WTC11 (cell line): ENCODE data around the gene EDARADD. TPM values are rescaled to one million over a fixed set of nuclear protein-coding genes. Genes with fewer than 3 reads are reported as not detected.
A peak's percentile ranks its signal among the peaks of the same experiment; 100 is the strongest.

Experiments used
- ATAC-seq: fragments of 200-7000 bp; cut with Tn5 transposase; 2 replicates; pipeline ENCODE4 v1.10.0; 2021; ENCODE audit warnings: mild to moderate bottlenecking, moderate library complexity
- CTCF ChIA-PET: fragments of 300-600 bp; sonication (Branson Sonifier 250); formaldehyde crosslinking; loops from one replicate; lab custom pipeline; 2021; ENCODE audit warnings: antibody characterized with exemption; lab: Charles Lee
- POLR2A ChIA-PET: fragments of 350-600 bp; sonication (Branson Sonifier 250); formaldehyde crosslinking; loops from one replicate; lab custom pipeline; 2021; ENCODE audit warnings: antibody characterized with exemption; lab: Charles Lee
- DNase-seq: peaks from one replicate; pipeline ENCODE4 v3.0.0; 2021; ENCODE audit warnings: low spot score
- H3K27ac Mint-ChIP-seq: 2 replicates; pipeline ENCODE4 v1.8.0; 2021; ENCODE audit warnings: mixed read lengths
- H3K27me3 Mint-ChIP-seq: 2 replicates; pipeline ENCODE4 v1.8.0; 2021; ENCODE audit warnings: low read depth, mild to moderate bottlenecking, moderate library complexity, mixed read lengths
- H3K36me3 Mint-ChIP-seq: 2 replicates; pipeline ENCODE4 v1.8.0; 2021; ENCODE audit warnings: mixed read lengths
- H3K4me1 Mint-ChIP-seq: 2 replicates; pipeline ENCODE4 v1.8.0; 2022; ENCODE audit warnings: mixed read lengths
- H3K4me3 Mint-ChIP-seq: 2 replicates; pipeline ENCODE4 v1.8.0; 2021; ENCODE audit warnings: mild to moderate bottlenecking, moderate library complexity, mixed read lengths
- H3K9me3 Mint-ChIP-seq: 2 replicates; pipeline ENCODE4 v1.8.0; 2021; ENCODE audit warnings: mixed read lengths
- EMX1 ChIP-seq: fragments of 250-450 bp; sonication (Bioruptor Pico); IDR thresholded peaks from 2 replicates; pipeline ENCODE4 v1.8.0; 2021; ENCODE audit warnings: mild to moderate bottlenecking
- GTF2I ChIP-seq: fragments of 250-450 bp; sonication (Bioruptor Pico); conservative IDR thresholded peaks from 2 replicates; pipeline ENCODE4 v1.4.0; 2021; ENCODE audit warnings: mild to moderate bottlenecking
- IRF2 ChIP-seq: sonication (generic); formaldehyde crosslinking; IDR thresholded peaks from 2 replicates; pipeline ENCODE4 v1.8.0; 2022; ENCODE audit warnings: low read depth, missing genetic modification reagents, borderline replicate concordance
- MXD4 ChIP-seq: fragments of 250-450 bp; sonication (Bioruptor Pico); IDR thresholded peaks from 2 replicates; pipeline ENCODE4 v1.8.0; 2021; ENCODE audit warnings: mild to moderate bottlenecking, moderate library complexity, borderline replicate concordance
- MYBL2 ChIP-seq: sonication (generic); formaldehyde crosslinking; IDR thresholded peaks from 2 replicates; pipeline ENCODE4 v1.8.1; 2023; ENCODE audit warnings: mild to moderate bottlenecking, moderate library complexity, missing genetic modification reagents
- NR1H2 ChIP-seq: sonication (generic); formaldehyde crosslinking; IDR thresholded peaks from 2 replicates; pipeline ENCODE4 v1.9.0; 2021; ENCODE audit warnings: mild to moderate bottlenecking, moderate library complexity, missing genetic modification reagents
- OVOL2 ChIP-seq: fragments of 250-450 bp; sonication (Bioruptor Pico); IDR thresholded peaks from 2 replicates; pipeline ENCODE4 v1.9.0; 2021; ENCODE audit warnings: mild to moderate bottlenecking, borderline replicate concordance
- PRRX2 ChIP-seq: fragments of 250-450 bp; sonication (Bioruptor Pico); IDR thresholded peaks from 2 replicates; pipeline ENCODE4 v1.8.0; 2021; ENCODE audit warnings: mild to moderate bottlenecking
- TEAD1 ChIP-seq: sonication (generic); formaldehyde crosslinking; IDR thresholded peaks from 2 replicates; pipeline ENCODE4 v1.8.0; 2022; ENCODE audit warnings: mild to moderate bottlenecking, missing genetic modification reagents
- TP53 ChIP-seq: sonication (generic); formaldehyde crosslinking; IDR thresholded peaks from 2 replicates; pipeline ENCODE4 v1.8.1; 2023; ENCODE audit warnings: mild to moderate bottlenecking, missing genetic modification reagents
- ZNF671 ChIP-seq: fragments of 250-450 bp; sonication (Bioruptor Pico); IDR thresholded peaks from 2 replicates; pipeline ENCODE4 v1.8.0; 2021; ENCODE audit warnings: mild to moderate bottlenecking
- total RNA-seq: library from RNA; stranded (reverse); gene quantifications from 3 replicates; pipeline ENCODE4 v1.2.3, GENCODE V29; 2021
- TF ChIP-seq, protein P1 (sequence below): fragments of 250-450 bp; sonication (Bioruptor Pico); IDR thresholded peaks from 2 replicates; pipeline ENCODE4 v1.9.0; 2021; ENCODE audit warnings: mild to moderate bottlenecking
- TF ChIP-seq, protein P2 (sequence below): sonication (generic); formaldehyde crosslinking; IDR thresholded peaks from 2 replicates; pipeline ENCODE4 v1.8.1; 2022; ENCODE audit warnings: low read depth, missing genetic modification reagents, borderline replicate concordance
- TF ChIP-seq, protein P3 (sequence below): sonication (generic); formaldehyde crosslinking; IDR thresholded peaks from 2 replicates; pipeline ENCODE4 v1.8.0; 2023; ENCODE audit warnings: mild to moderate bottlenecking, missing genetic modification reagents
- TF ChIP-seq, protein P4 (sequence below): fragments of 250-450 bp; sonication (Bioruptor Pico); conservative IDR thresholded peaks from 2 replicates; pipeline ENCODE4 v1.9.0; 2021; ENCODE audit warnings: mild to moderate bottlenecking
- TF ChIP-seq, protein P5 (sequence below): sonication (generic); formaldehyde crosslinking; IDR thresholded peaks from 2 replicates; pipeline ENCODE4 v1.8.0; 2023; ENCODE audit warnings: missing genetic modification reagents, mild to moderate bottlenecking, borderline replicate concordance

EDARADD gene
- total RNA-seq, 1 experiment from 2014 or later, result 5.0 TPM

DNA sequence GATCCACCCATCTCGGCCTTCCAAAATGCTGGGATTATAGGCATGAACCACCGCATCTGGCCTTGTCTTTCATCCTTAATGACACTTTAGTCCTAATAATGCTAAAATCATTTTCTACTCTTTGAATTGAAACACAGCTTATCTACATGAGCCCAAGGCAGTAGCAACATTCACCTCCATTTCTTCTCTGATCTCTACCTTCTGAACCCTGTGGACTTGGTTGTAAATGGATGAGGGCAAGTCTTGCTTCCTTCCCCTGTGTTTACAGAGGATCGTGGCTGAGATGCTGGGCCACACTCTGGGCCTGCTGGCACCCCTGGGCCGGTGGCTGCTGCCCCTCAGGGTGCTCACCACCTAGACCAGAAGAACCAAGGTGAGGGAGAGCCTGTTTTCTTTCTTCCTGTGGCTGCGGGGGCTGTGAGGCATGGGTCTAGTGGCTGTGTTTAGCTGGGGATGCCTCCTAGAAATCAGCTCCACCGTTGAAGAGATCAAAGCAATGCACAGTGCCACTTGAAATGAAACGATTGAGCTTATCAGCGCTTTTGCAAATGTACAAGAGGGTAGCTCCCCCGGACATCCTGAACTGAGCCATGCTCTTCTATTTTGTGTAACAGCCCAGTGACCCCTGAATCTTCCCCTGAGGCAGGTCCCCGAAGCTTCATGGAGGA, 97.5 kb downstream of the EDARADD start:
- ChIA-PET POLR2A (no interaction called here), CTCF (no interaction called here)
- TF ChIP-seq MYBL2 (CRISPR knock-in tag) (no peak), EMX1 (CRISPR knock-in tag) (no peak), TP53 (no peak), PRRX2 (no peak), NR1H2 (CRISPR knock-in tag) (no peak), TEAD1 (CRISPR knock-in tag) (no peak), GTF2I (CRISPR knock-in tag) (no peak)
- TF ChIP-seq, protein P1, sequence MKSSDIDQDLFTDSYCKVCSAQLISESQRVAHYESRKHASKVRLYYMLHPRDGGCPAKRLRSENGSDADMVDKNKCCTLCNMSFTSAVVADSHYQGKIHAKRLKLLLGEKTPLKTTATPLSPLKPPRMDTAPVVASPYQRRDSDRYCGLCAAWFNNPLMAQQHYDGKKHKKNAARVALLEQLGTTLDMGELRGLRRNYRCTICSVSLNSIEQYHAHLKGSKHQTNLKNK (CRISPR knock-in tag), result no peak
- TF ChIP-seq, protein P2, sequence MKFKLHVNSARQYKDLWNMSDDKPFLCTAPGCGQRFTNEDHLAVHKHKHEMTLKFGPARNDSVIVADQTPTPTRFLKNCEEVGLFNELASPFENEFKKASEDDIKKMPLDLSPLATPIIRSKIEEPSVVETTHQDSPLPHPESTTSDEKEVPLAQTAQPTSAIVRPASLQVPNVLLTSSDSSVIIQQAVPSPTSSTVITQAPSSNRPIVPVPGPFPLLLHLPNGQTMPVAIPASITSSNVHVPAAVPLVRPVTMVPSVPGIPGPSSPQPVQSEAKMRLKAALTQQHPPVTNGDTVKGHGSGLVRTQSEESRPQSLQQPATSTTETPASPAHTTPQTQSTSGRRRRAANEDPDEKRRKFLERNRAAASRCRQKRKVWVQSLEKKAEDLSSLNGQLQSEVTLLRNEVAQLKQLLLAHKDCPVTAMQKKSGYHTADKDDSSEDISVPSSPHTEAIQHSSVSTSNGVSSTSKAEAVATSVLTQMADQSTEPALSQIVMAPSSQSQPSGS, result no peak
- TF ChIP-seq, protein P3, sequence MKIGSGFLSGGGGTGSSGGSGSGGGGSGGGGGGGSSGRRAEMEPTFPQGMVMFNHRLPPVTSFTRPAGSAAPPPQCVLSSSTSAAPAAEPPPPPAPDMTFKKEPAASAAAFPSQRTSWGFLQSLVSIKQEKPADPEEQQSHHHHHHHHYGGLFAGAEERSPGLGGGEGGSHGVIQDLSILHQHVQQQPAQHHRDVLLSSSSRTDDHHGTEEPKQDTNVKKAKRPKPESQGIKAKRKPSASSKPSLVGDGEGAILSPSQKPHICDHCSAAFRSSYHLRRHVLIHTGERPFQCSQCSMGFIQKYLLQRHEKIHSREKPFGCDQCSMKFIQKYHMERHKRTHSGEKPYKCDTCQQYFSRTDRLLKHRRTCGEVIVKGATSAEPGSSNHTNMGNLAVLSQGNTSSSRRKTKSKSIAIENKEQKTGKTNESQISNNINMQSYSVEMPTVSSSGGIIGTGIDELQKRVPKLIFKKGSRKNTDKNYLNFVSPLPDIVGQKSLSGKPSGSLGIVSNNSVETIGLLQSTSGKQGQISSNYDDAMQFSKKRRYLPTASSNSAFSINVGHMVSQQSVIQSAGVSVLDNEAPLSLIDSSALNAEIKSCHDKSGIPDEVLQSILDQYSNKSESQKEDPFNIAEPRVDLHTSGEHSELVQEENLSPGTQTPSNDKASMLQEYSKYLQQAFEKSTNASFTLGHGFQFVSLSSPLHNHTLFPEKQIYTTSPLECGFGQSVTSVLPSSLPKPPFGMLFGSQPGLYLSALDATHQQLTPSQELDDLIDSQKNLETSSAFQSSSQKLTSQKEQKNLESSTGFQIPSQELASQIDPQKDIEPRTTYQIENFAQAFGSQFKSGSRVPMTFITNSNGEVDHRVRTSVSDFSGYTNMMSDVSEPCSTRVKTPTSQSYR (CRISPR knock-in tag), result no peak
- TF ChIP-seq, protein P4, sequence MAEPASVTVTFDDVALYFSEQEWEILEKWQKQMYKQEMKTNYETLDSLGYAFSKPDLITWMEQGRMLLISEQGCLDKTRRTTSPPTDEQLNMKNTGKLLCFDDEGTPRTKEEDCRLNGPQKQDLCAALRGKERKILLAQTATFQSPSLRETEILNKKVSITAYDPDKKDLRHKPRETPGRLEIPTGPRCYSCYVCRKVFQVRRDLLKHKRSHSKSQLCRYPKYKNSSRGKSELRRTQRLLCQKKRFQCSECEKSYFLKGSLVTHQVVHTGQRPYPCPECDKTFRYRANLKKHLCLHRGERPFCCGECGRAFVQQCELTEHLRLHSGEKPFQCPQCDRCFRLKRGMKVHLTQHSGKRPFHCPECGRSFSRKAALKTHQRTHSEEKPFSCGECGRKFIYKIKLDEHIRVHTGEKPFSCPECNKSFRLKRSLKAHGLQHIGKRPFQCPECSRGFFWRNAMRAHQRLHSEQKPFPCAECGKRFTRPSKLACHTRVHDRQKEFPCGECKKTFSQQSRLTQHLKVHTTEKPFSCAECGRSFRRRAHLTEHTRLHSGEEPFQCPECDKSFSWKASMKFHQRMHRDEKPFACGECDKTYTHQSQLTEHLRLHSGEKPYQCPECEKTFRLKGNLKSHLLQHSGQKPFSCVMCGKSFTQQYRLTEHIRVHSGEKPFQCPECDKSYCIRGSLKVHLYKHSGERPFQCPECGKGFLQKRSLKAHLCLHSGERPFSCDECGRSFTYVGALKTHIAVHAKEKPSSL (CRISPR knock-in tag), result no peak
- no peak for ATAC-seq
- no peak for DNase-seq
- H3K4me1 Mint-ChIP-seq, result peaks cover 28% of the 10 kb centered on the region
- H3K4me3 Mint-ChIP-seq, result no peak overlapping the region
- no peaks in the 10 kb centered on the region for H3K9me3 Mint-ChIP-seq
- H3K36me3 Mint-ChIP-seq, result no peaks in the 10 kb centered on the region
- H3K27ac Mint-ChIP-seq, result peak overlapping the region; percentile 10
- no peaks in the 10 kb centered on the region for H3K27me3 Mint-ChIP-seq

DNA sequence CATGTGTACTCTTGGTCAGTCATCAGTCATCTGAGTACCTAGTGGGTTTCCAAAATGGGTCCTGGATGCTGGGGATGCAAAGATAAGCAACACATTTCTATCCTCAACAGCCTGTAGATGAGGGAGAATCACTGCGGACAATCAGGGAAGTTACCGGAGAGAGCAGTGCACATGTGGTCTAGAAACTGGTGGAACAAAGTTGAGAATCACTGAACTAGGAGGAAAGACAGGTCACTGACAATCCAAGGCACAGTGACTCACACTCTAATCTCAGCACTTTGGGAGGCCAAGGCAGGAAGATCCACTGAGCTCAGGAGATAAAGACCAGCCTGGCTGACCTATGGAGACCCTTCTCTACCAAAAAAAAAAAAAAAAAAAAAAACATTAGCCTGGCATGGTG, 98.3 kb downstream of the EDARADD start:
- CTCF ChIA-PET, result no interaction called here
- ATAC-seq, result no peak
- no peak overlapping the region for H3K4me3 Mint-ChIP-seq
- H3K27me3 Mint-ChIP-seq, result no peaks in the 10 kb centered on the region
- no peaks in the 10 kb centered on the region for H3K36me3 Mint-ChIP-seq
- no peaks in the 10 kb centered on the region for H3K9me3 Mint-ChIP-seq
- POLR2A ChIA-PET, result no interaction called here
- H3K27ac Mint-ChIP-seq, result no peak overlapping the region
- no peak for DNase-seq
- H3K4me1 Mint-ChIP-seq, result peaks cover 22% of the 10 kb centered on the region
- TF ChIP-seq, protein P3 (CRISPR knock-in tag), result no peak
- TF ChIP-seq MXD4 (no peak), ZNF671 (CRISPR knock-in tag) (no peak), OVOL2 (no peak), IRF2 (CRISPR knock-in tag) (no peak)
- TF ChIP-seq, protein P5, sequence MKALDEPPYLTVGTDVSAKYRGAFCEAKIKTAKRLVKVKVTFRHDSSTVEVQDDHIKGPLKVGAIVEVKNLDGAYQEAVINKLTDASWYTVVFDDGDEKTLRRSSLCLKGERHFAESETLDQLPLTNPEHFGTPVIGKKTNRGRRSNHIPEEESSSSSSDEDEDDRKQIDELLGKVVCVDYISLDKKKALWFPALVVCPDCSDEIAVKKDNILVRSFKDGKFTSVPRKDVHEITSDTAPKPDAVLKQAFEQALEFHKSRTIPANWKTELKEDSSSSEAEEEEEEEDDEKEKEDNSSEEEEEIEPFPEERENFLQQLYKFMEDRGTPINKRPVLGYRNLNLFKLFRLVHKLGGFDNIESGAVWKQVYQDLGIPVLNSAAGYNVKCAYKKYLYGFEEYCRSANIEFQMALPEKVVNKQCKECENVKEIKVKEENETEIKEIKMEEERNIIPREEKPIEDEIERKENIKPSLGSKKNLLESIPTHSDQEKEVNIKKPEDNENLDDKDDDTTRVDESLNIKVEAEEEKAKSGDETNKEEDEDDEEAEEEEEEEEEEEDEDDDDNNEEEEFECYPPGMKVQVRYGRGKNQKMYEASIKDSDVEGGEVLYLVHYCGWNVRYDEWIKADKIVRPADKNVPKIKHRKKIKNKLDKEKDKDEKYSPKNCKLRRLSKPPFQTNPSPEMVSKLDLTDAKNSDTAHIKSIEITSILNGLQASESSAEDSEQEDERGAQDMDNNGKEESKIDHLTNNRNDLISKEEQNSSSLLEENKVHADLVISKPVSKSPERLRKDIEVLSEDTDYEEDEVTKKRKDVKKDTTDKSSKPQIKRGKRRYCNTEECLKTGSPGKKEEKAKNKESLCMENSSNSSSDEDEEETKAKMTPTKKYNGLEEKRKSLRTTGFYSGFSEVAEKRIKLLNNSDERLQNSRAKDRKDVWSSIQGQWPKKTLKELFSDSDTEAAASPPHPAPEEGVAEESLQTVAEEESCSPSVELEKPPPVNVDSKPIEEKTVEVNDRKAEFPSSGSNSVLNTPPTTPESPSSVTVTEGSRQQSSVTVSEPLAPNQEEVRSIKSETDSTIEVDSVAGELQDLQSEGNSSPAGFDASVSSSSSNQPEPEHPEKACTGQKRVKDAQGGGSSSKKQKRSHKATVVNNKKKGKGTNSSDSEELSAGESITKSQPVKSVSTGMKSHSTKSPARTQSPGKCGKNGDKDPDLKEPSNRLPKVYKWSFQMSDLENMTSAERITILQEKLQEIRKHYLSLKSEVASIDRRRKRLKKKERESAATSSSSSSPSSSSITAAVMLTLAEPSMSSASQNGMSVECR (CRISPR knock-in tag), result no peak
